ENCODE results near the gene NUDT8. TPM values are rescaled to one million over a fixed set of nuclear protein-coding genes. Genes with fewer than 3 reads are reported as not detected.

NUDT8 gene
- total and polyA plus RNA-seq, 10 of the 15 experiments (the other 5 are each of a cell fraction or from before 2014, with no cell fraction given), result 0.32 to 18.2 (median 9.8) TPM

DNA sequence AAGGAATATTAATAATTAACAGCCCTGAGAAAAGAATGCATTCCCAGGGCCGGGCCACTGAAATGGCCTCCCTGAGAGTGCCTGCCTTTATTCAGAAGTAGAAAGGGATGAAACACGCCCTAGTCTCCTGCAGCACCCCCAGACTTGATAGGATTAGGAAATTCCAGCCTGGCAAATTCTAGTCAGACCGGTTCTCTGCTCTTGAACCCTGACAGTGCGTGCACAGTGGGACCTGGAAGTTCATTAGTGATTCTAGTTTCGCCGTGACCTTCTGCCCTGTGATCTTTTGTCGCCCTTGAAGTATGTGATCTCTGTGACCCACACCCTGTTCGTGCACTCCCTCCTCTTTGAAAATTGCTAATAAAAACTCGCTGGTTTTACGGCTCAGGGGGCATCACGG, 48.3 kb downstream of the NUDT8 start:
- H3K4me3 ChIP-seq, result no peak overlapping the region
- H3K9me3 ChIP-seq (replicated peaks; ENCODE audit: control insufficient read depth, insufficient read depth, low read length), result no peaks in the 10 kb centered on the region; the same call in 2 of the 3 replicates
- ChIA-PET POLR2A (interaction anchor here (1.1 to 3.8 kb wide), 2 partner anchors 33 to 48 kb away, joined by 6 to 25 read pairs; partner anchors contain the start of gene NUDT8), CTCF (interaction anchor here (1.2 to 5.8 kb wide), 12 partner anchors 18 to 236 kb away, joined by 3 to 54 read pairs (median 7); partner anchors contain the start of genes NUDT8 and PITPNM1), SMC1A (ENCODE audit: uncharacterized antibody, unreplicated experiment) (interaction anchor here (0.6 to 2.3 kb wide), 7 partner anchors 10 to 78 kb away, joined by 3 to 15 read pairs (median 6); no protein-coding TSS in a partner anchor), RAD21 (ENCODE audit: unreplicated experiment) (interaction anchor here (0.6 to 3.6 kb wide), 8 partner anchors 19 to 196 kb away, joined by 3 to 38 read pairs (median 4); partner anchors contain the start of gene NUDT8)
- H3K27ac ChIP-seq (ENCODE audit: control insufficient read depth, insufficient read depth), result no peak overlapping the region
- H3K36me3 ChIP-seq (ENCODE audit: control insufficient read depth in 2 of 2, insufficient read depth in 2 of 2, low read length in 1 of 2), result peaks cover 4 to 5% of the 10 kb centered on the region in 2 experiments; a peak in 3 of 4 replicates
- H3K27me3 ChIP-seq (replicated peaks in 1 of 2; ENCODE audit: control insufficient read depth in 2 of 2, insufficient read depth in 2 of 2, low read length in 1 of 2), result peaks cover 0 to 1% of the 10 kb centered on the region in 2 experiments; a peak in 2 of 4 replicates
- in situ Hi-C loops (cut with MboI), result no loop called here
- DNase-seq (ENCODE audit: low read depth, low spot score), result no peak
- whole genome bisulfite sequencing (ENCODE audit: insufficient coverage, insufficient replicate concordance, low lambda C conversion rate, missing lambda C conversion rate), result 90% methylated on average over 11 of the region's 11 CpGs
- H2AFZ ChIP-seq (ENCODE audit: control insufficient read depth, low read depth, low read length), result no peak overlapping the region
- ATAC-seq, result no peak
- no peak overlapping the region for H3K9ac ChIP-seq (ENCODE audit: control insufficient read depth, insufficient read depth, low read length)
- intact Hi-C loops (cut with micrococcal nuclease; ENCODE audit: unreplicated experiment), result no loop called here
- no peak for FAIRE-seq
- H3K4me2 ChIP-seq (ENCODE audit: control insufficient read depth, insufficient read depth), result no peak overlapping the region
- H4K20me1 ChIP-seq (ENCODE audit: control insufficient read depth, insufficient read depth), result no peaks in the 10 kb centered on the region
- peaks cover 38% of the 10 kb centered on the region for H3K4me1 ChIP-seq (ENCODE audit: control insufficient read depth, insufficient read depth, low read length)
- peaks cover 38% of the 10 kb centered on the region for H3K79me2 ChIP-seq (ENCODE audit: control insufficient read depth, insufficient read depth, low read length)
- BruUV-seq (replicated peaks), result no TSS peak
- no peak for TF ChIP-seq FOXK2 (IDR thresholded peaks at IDR 0.05)
- TF ChIP-seq, protein P1, sequence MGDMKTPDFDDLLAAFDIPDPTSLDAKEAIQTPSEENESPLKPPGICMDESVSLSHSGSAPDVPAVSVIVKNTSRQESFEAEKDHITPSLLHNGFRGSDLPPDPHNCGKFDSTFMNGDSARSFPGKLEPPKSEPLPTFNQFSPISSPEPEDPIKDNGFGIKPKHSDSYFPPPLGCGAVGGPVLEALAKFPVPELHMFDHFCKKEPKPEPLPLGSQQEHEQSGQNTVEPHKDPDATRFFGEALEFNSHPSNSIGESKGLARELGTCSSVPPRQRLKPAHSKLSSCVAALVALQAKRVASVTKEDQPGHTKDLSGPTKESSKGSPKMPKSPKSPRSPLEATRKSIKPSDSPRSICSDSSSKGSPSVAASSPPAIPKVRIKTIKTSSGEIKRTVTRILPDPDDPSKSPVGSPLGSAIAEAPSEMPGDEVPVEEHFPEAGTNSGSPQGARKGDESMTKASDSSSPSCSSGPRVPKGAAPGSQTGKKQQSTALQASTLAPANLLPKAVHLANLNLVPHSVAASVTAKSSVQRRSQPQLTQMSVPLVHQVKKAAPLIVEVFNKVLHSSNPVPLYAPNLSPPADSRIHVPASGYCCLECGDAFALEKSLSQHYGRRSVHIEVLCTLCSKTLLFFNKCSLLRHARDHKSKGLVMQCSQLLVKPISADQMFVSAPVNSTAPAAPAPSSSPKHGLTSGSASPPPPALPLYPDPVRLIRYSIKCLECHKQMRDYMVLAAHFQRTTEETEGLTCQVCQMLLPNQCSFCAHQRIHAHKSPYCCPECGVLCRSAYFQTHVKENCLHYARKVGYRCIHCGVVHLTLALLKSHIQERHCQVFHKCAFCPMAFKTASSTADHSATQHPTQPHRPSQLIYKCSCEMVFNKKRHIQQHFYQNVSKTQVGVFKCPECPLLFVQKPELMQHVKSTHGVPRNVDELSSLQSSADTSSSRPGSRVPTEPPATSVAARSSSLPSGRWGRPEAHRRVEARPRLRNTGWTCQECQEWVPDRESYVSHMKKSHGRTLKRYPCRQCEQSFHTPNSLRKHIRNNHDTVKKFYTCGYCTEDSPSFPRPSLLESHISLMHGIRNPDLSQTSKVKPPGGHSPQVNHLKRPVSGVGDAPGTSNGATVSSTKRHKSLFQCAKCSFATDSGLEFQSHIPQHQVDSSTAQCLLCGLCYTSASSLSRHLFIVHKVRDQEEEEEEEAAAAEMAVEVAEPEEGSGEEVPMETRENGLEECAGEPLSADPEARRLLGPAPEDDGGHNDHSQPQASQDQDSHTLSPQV (IDR thresholded peaks at IDR 0.05), result no peak
- no peak for TF ChIP-seq SMC3 (IDR thresholded peaks at IDR 0.05; ENCODE audit: borderline replicate concordance, low read length)
- TF ChIP-seq, protein P2, sequence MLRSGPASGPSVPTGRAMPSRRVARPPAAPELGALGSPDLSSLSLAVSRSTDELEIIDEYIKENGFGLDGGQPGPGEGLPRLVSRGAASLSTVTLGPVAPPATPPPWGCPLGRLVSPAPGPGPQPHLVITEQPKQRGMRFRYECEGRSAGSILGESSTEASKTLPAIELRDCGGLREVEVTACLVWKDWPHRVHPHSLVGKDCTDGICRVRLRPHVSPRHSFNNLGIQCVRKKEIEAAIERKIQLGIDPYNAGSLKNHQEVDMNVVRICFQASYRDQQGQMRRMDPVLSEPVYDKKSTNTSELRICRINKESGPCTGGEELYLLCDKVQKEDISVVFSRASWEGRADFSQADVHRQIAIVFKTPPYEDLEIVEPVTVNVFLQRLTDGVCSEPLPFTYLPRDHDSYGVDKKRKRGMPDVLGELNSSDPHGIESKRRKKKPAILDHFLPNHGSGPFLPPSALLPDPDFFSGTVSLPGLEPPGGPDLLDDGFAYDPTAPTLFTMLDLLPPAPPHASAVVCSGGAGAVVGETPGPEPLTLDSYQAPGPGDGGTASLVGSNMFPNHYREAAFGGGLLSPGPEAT (IDR thresholded peaks at IDR 0.05; ENCODE audit: low read depth), result no peak
- TF ChIP-seq IKZF1 (conservative IDR thresholded peaks at IDR 0.05), result no peak
- no peak for TF ChIP-seq EGR1 (IDR thresholded peaks at IDR 0.05; ENCODE audit: borderline replicate concordance in 1 of 2, low read depth in 2 of 2, low read length in 2 of 2)
- TF ChIP-seq CBX5 (IDR thresholded peaks at IDR 0.05; ENCODE audit: low read depth), result no peak
- TF ChIP-seq, protein P3, sequence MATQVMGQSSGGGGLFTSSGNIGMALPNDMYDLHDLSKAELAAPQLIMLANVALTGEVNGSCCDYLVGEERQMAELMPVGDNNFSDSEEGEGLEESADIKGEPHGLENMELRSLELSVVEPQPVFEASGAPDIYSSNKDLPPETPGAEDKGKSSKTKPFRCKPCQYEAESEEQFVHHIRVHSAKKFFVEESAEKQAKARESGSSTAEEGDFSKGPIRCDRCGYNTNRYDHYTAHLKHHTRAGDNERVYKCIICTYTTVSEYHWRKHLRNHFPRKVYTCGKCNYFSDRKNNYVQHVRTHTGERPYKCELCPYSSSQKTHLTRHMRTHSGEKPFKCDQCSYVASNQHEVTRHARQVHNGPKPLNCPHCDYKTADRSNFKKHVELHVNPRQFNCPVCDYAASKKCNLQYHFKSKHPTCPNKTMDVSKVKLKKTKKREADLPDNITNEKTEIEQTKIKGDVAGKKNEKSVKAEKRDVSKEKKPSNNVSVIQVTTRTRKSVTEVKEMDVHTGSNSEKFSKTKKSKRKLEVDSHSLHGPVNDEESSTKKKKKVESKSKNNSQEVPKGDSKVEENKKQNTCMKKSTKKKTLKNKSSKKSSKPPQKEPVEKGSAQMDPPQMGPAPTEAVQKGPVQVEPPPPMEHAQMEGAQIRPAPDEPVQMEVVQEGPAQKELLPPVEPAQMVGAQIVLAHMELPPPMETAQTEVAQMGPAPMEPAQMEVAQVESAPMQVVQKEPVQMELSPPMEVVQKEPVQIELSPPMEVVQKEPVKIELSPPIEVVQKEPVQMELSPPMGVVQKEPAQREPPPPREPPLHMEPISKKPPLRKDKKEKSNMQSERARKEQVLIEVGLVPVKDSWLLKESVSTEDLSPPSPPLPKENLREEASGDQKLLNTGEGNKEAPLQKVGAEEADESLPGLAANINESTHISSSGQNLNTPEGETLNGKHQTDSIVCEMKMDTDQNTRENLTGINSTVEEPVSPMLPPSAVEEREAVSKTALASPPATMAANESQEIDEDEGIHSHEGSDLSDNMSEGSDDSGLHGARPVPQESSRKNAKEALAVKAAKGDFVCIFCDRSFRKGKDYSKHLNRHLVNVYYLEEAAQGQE (IDR thresholded peaks at IDR 0.05; ENCODE audit: low read depth, low read length), result no peak
- TF ChIP-seq RELA (IDR thresholded peaks at IDR 0.05; ENCODE audit: borderline replicate concordance, partially characterized antibody), result no peak
- no peak for TF ChIP-seq GABPA (IDR thresholded peaks at IDR 0.05; ENCODE audit: low read depth)
- TF ChIP-seq, protein P4, sequence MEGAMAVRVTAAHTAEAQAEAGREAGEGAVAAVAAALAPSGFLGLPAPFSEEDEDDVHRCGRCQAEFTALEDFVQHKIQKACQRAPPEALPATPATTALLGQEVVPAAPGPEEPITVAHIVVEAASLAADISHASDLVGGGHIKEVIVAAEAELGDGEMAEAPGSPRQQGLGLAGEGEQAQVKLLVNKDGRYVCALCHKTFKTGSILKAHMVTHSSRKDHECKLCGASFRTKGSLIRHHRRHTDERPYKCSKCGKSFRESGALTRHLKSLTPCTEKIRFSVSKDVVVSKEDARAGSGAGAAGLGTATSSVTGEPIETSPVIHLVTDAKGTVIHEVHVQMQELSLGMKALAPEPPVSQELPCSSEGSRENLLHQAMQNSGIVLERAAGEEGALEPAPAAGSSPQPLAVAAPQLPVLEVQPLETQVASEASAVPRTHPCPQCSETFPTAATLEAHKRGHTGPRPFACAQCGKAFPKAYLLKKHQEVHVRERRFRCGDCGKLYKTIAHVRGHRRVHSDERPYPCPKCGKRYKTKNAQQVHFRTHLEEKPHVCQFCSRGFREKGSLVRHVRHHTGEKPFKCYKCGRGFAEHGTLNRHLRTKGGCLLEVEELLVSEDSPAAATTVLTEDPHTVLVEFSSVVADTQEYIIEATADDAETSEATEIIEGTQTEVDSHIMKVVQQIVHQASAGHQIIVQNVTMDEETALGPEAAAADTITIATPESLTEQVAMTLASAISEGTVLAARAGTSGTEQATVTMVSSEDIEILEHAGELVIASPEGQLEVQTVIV (IDR thresholded peaks at IDR 0.05; ENCODE audit: borderline replicate concordance, partially characterized antibody), result no peak
- no peak for TF ChIP-seq SMARCA5 (IDR thresholded peaks at IDR 0.05)
